ENCODE data around the gene SEC63.
"Not testable (repeated sequence)": the region's sequence is repeated elsewhere in the genome, so short reads cannot be mapped to it uniquely, and the experiment has no call there.

Gene SEC63

DNA sequence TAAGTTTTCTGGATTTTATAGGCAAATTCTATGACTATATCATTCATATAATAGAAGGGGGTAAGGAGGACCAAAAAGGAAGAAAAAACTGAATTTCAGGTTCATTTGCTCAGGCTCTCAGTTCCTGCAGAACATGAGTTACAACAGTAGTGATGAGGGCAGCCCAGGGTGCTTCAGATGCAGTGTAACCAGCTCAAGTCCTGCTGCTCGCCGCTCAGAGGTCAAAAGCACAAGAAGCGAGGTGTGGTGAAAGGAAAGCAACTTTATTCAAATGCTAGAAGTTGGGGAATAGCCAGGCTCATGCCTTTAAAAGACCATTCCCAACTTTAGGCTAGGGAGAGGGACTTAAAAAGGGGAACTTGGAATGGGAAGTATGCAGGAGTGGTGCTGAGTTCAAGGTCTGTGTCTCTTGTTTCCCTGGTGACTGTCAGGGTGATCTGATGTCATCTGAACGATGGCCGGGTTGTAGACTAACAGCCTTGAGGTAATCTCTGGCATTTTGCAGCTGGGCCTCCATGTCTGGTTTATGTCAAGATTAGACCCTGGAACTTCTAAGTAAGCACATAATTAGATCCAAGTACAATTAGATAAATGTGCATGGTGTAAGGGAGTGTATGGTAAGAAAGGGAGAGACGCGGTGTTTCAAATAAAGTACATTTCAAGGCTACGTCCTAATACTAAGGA is 14.5 kb upstream of the SEC63 start:
- DNase-seq (ENCODE audit: low read depth in 2 of 3, low spot score in 2 of 3), result no peak

DNA sequence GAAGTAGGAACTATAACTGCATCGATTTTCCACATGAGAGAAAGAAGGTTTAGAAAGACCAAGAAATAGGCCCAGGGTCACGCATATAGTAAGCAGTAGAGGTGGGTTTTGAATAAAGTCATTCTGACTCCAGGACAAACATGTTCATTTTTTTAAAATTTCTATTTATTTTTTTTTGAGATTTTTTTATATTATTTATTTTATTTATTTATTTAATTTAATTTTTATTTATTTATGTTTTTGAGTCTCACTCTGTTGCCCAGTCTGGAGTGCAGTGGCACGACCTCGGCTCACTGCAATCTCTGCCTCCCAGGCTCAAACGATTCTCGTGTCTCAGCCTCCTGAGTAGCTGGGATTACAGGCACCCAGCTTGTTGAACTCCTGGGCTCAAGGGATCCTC is 13.2 kb upstream of the SEC63 start:
- no peak for DNase-seq (ENCODE audit: low read depth in 2 of 3, low spot score in 2 of 3)

DNA sequence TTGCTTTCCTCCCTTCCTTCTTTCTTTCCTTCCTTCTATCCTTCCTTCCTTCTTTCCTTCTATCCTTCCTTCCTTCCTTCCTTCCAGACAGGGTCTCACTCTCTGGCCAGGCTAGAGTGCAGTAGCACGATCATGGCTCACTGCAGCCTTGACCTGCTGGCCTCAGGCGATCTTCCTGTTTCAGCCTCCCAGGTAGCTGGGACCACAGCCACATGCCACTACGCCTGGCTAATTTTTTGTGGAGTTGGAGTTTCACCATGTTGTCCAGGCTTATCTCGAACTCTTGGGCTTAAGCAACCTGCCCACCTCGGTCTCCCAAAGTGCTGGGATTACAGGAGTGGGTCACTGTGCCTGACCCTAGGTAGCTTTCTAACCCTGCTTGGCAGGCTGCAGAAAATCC is 12.2 kb upstream of the SEC63 start:
- DNase-seq (ENCODE audit: low read depth in 2 of 3, low spot score in 2 of 3), result no peak

DNA sequence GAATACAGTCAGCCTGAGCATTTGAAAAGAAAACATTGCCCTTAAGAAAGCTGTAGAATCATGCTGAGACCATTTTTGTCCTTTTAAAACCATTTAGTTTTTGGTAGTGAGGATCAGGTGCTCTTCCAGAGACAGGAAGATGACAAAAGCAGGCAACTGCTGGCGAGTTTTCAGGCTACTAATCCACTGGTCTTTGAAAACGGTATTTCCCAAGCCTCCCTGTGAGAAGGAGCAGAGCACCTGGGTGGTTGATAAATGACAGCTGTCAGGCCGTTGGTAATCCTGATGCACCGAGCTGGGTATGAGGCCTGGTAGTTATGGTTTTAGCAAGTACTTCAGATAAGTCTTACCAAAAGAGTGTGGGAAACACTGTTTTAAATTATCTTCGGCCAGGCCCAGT is 10.1 kb upstream of the SEC63 start:
- no peak for DNase-seq (ENCODE audit: low read depth in 2 of 3, low spot score in 2 of 3)

DNA sequence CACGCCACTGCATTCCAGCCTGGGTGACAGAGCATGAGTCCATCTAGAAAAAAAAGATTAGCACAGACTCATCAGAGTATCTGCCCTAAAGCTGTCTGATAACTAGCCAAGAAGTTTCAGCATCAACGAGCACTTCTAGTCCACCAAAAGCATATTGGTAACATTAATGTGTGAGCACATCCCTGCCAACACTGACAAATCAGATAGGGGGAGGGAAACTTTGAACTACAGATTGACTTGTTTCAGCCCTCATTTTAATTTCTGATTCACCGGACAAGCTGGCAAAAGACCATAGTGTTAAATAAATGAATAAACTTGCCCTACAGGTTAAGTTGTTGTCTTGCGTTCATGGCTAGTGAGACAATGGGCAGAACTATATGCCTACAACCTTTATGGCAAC is 7.7 kb upstream of the SEC63 start:
- DNase-seq (ENCODE audit: low read depth in 2 of 3, low spot score in 2 of 3), result no peak

DNA sequence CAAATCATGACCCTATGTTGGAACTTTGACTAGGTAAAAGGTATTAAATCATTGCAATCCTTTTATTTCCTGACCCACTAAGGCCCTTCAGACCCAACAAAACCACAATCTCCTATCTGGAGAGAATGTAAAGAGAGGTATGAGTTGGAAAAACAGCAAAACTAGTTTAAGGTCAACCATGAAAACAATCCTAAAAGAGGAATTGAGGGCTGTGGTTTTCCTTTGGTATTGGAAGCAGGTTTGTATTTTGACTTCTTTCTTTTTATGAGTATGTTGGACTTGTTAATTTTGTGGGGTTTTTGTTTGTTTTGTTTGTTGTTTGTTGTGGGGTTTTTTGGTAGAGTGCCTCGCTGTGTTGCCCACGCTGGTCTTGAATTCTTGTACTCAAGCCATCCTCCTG is 4.7 kb upstream of the SEC63 start:
- DNase-seq (ENCODE audit: low read depth in 2 of 3, low spot score in 2 of 3), result no peak

DNA sequence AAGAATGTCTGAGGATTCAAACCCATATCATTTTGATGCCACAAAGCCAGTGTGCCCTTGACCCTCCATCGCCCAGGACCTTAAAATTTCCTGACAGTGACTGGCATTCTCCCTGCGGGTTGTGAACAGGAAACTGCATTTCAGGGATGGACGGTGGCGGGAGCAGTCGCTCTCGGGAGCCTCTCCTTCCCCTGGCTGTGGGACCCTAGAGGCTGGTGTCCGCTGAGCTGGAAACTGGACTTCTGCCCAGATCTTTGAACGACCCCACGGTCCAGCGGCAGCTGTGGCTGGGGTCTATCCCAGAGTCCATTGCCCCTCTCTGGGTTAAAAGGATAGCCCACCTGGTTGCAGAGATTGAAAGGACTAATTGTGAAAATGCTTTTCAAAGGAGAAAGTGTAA is 1.4 kb upstream of the SEC63 start:
- no peak for DNase-seq (ENCODE audit: low read depth in 2 of 3, low spot score in 2 of 3)

DNA sequence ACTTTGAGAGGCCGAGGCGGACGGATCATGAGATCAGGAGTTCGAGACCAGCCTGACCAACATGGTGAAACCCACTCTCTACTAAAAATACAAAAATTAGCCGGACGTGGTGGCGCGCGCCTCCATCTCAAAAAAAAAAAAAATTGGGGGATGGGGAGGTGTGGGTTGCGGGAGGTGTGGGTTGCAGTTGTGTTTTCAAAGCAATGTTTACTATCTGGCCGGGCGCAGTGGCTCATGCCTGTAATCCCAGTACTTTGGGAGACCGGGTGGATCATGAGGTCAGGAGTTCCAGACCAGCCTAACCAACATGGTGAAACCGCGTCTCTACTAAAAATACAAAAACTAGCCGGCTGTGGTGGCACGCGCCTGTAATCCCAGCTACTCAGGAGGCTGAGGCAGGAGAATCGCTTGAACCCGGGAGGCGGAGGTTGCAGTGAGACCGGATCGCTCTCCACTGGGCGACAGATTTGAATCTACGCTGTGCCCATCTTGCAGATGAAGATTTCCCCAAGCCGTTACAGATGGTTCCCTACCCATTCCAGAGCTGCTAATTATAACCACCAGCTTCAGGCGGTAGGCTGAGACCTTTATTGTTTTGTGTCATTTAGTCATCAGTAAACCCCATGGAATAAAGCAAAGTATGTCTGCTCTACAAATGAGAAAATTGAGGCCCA is 818 bp upstream of the SEC63 start:
- DNase-seq (ENCODE audit: low read depth in 2 of 3, low spot score in 2 of 3), result not testable (repeated sequence)

DNA sequence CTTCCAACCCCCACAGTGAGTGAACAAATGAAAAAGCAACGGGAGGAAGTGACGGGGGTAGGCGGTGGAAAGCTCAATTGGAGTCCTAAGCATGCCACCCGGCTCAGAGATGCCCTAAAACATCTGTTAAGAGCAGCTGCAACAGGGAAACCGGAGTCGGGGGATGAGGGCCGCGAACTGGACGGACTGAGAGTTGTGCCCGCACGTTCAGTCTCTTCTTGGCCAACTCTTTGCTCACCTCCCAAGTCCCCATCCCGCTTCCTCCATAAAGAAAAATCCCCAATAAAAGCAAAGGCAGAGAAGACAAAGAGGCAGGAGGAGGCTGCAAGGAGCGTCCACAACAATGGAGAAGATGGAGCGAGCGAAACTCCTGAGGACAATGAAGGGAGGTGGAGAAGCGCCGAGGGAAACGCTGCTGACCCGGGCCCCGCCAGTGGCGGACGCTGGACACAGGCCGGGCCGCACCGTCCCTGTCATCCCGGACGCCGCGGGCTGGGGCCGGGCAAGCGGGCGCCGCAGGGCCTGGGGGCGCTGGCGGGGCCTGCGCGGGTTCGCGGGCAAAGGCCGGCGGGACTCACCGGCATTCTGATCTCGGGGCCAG is 600 bp downstream of the SEC63 start:
- DNase-seq (ENCODE audit: low read depth in 2 of 3, low spot score in 2 of 3), result peak; percentile 23 to 30 (median 25)

DNA sequence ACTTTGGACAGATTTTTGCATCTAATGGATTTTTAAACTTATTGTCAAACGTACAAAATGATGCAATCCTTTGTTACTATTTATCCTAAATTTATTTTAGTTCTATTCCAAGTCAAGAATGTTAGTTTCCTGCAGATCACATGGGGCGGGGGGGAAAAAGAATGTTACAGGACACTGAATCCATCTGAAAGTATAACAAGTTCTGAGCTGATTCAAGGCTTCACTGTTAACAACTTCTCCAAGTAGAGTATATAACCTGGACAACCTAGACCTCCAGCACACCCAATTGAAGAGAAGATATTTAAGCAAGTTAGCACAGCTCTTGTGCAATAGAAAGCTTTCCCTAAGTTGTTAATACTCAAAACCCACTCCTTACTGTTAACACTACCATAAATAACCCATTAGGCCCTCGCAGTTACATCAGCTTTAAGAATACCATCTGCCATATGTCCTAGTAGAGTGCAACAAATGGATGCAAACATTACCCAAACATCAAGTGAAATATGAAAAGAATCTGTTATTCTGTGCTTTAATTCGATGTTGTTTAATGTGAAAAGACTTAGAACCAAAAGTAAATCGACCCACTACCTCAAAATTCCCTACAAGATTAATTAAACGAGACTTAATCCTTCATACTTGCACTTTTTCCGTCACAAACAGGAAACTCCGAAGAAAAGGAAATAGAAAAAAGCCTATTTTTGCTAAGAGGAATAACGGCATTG is 1.3 kb downstream of the SEC63 start:
- DNase-seq (ENCODE audit: low read depth in 2 of 3, low spot score in 2 of 3), result no peak

DNA sequence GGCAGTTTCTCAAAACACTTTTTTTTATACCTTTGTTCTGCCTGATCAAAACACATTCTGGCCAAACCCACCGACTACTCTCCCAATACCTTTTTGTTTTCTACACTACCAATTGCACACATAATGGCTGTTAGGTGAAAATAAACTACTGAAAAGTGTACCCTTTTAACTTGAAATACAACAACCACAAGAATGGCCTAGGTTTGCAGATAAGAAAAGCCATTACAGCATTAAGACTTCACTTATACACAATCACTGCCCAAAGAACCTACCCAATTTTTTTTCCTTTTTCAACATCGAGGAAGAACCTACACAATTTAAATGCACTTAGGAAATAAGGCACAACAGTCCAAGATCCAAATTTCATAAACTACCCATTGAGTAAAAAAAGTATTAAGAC is 1.8 kb downstream of the SEC63 start:
- DNase-seq (ENCODE audit: low read depth in 2 of 3, low spot score in 2 of 3), result no peak

DNA sequence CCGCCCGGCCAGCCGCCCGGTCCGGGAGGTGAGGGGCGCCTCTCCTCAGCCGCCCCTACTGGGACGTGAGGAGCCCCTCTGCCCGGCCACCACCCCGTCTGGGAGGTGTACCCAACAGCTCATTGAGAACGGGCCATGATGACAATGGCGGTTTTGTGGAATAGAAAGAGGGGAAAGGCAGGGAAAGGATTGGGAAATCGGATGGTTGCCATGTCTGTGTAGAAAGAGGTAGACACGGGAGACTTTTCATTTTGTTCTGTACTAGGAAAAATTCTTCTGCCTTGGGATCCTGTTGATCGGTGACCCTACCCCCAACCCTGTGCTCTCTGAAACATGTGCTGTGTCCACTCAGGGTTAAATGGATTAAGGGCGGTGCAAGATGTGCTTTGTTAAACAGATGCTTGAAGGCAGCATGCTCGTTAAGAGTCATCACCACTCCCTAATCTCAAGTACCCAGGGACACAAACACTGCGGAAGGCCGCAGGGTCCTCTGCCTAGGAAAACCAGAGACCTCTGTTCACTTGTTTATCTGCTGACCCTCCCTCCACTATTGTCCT is 4.1 kb downstream of the SEC63 start:
- not testable (repeated sequence) for DNase-seq (ENCODE audit: low read depth in 2 of 3, low spot score in 2 of 3)

DNA sequence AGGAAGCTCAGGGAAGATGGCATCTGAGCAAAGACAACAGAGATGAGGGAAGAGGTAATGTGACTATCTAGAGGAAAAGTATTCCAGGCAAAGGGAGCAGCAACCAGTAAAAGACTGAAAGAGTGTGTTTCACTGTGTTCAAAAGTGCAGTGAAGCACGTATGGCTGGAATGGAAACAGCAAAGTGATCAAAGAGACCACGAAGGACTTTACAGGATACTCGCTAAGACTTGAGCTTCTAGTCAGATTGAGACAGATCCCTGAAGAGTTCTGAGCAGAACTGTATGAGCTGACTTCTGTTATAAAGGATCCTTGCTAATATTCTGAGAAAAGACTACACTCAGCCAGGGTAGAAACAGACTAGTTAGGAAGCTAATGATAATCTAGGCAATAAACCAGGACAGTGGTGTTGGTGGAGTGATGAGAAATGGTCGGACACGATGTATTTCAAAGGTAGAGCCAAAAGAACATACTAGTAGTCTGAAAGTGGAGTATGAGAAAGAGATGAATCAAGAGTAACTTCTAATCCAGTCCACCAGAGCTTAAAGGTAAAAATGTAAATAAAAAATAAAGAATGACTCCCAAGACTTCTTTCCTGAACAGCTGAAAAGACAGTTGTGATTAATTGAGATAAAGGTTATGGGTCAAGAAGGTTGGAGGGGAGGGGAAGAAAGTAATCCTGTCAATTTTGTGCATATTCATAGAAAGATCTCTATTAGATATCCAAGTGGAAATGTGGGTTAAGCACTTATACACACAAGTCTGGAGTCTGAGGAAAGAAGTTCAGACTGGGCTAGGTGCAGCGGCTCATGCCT is 14.2 kb downstream of the SEC63 start:
- DNase-seq (ENCODE audit: low read depth in 2 of 3, low spot score in 2 of 3), result no peak

DNA sequence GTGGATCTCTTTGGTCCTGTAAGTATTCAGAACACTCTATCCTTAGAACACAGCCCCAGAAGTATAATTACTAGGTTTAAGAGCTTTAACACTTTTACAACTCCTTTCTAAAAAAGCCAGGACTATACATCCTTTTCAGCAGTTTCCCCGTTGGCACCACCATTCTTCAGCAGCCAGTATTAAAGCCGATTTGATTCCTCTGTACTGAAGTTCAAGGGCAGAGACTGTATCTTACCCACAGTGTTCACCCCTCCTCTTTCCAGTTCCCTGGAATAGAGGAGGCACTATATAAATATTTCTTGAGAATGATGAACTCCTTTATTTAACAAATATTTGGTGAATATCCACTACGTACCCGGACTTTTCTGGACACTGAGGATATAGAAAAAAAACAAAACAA is 15.9 kb downstream of the SEC63 start:
- no peak for DNase-seq (ENCODE audit: low read depth in 2 of 3, low spot score in 2 of 3)

DNA sequence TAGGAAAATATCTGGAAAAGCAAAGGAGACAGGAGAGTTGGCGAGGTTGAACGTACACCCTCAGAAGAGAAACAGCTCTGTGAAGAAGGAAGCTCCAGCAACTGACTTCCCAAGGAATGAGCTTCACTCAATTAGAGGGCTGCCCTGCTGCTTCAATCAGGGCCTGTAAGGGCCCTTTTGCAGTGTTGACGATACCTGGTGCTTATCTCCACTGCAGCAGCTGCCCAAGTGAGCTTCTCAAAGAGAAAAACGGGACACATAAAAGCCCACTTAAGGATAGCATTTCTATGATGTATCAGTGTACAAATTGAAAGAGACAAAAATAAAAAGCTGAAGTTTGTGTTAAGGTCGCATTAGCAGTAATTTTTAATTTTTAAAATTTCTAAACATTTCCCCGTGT is 16.4 kb downstream of the SEC63 start:
- DNase-seq (ENCODE audit: low read depth in 2 of 3, low spot score in 2 of 3), result no peak

DNA sequence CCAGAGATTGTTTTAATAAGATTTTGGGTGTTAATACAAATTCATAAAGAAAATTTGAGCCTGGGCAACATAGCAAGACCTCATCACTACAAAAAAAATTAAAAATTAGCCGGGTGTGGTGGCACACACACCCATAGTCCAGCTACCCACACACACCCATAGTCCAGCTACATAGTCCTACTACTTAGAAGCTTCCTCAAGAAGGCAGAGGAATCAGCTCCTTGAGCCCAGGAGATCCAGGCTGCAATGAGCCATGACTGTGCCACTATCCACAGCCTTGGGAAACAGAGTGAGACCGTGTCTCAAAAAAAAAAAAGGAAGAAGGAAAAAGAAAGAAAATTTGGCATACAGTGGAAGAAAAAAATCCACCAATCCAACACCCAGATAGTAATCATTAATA is 16.8 kb downstream of the SEC63 start:
- no peak for DNase-seq (ENCODE audit: low read depth in 2 of 3, low spot score in 2 of 3)

DNA sequence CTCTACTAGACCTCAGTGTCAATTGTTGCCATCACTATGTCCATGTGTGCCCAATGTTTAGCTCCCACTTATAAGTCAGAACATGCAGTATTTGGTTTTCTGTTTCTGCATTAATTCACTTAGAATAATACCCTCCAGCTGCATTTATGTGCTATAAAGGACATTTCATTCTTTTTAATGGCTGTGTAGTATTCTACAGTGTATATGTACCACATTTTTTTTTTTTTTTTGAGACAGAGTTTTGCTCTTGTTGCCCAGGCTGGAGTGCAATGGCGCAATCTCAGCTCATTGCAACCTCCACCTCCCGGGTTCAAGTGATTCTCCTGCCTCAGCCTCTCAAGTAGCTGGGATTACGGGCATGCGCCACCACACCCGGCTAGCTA is 21.1 kb downstream of the SEC63 start:
- not testable (repeated sequence) for DNase-seq (ENCODE audit: low read depth in 2 of 3, low spot score in 2 of 3)

DNA sequence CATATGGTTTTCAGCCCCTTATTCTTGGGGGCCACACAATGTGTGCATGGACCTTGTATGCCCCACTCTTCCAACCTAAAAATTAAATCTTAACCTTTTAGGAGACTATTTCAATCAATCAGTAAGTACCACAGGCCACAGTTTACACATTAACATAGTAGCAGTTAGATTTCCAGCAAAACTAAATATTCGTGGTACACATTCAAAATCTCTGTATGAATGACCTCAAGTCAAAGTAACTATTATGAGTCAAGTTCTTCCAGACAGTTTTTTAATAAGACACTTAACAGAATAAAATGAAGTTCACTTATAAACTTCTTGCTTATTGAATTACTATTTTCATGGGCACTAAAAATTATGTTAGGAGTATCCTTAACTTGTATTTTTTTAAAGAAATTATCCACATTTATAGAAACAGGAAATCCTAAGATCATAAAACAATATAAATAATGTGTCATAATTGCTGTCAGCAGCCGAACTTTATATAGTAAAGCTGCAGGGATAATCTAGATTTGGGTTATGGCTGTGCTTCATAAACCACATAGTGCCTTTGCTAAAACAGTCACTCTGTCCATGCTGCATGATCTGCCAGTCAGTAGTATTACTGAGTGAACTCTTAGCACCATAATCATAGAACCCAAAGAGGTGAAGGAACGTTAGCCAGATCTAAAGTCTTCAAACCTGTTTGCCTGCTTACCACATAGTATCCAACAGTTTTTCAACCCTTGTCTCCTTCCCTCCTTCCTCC is 21.7 kb downstream of the SEC63 start:
- DNase-seq (ENCODE audit: low read depth in 2 of 3, low spot score in 2 of 3), result no peak

DNA sequence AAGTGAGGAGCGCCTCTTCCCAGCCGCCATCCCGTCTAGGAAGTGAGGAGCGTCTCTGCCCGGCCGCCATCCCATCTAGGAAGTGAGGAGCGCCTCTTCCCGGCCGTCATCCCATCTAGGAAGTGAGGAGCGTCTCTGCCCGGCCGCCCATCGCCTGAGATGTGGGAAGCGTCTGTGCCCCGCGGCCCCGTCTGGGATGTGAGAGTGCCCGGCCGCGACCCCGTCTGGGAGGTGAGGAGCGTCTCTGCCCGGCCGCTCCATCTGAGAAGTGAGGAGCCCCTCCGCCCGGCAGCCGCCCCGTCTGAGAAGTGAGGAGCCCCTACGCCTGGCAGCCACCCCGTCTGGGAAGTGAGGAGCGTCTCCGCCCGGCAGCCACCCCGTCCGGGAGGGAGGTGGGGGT is 23.8 kb downstream of the SEC63 start:
- DNase-seq (ENCODE audit: low read depth in 2 of 3, low spot score in 2 of 3), result not testable (repeated sequence)

DNA sequence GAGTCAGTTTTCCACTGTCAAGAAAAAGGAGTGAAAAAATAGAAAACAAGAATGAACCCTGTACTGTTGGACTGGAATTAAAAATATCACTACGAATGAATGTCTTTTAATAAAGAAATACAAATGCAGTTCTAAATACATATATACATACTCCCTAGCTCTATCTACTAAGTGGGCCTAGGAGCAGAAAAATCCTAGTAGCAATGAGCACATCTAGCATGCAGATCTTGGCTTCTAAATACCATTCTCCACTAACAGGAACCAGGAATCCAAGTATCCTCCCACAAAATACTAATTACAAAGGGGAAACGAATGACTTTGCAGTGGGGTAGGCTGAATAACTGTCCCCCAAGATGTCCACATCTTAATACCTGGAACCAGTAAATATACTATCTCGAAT is 25.4 kb downstream of the SEC63 start:
- no peak for DNase-seq (ENCODE audit: low read depth in 2 of 3, low spot score in 2 of 3)

All from activated CD8-positive, alpha-beta memory T cell treated with anti-CD3 and anti-CD28 coated beads for 48 hours (primary cell).